GM21526 (cell line): ENCODE data around the gene SMYD5.

Experiments
- ATAC-seq: cut with Tn5 transposase; IDR thresholded peaks from one replicate; pipeline ENCODE4 v1.9.1; 2021; ENCODE audit warnings: moderate library complexity; ENCODE audit not compliant: unreplicated experiment, low FRiP score

Gene SMYD5

GRCh38 chr2:73235315-73236028 lies 21.4 kb downstream of the SMYD5 start:
- ATAC-seq, result no peak

- no peak for ATAC-seq
These were observed 23.1 kb downstream of the SMYD5 start for GRCh38 chr2:73237168-73237567.

GRCh38 chr2:73238149-73238548 lies 24.1 kb downstream of the SMYD5 start:
- ATAC-seq, result no peak

- ATAC-seq, result no peak
These were observed 24.9 kb downstream of the SMYD5 start for GRCh38 chr2:73238976-73239375.

- ATAC-seq, result no peak
These were observed 25.7 kb downstream of the SMYD5 start for GRCh38 chr2:73239776-73240175.

- ATAC-seq, result no peak
These were observed 30.0 kb downstream of the SMYD5 start for GRCh38 chr2:73243884-73244570.

- no peak for ATAC-seq
These were observed 30.5 kb downstream of the SMYD5 start for GRCh38 chr2:73244580-73244979.

- no peak for ATAC-seq
These were observed 32.8 kb downstream of the SMYD5 start for GRCh38 chr2:73246850-73247249.

- no peak for ATAC-seq
These were observed 35.6 kb downstream of the SMYD5 start for GRCh38 chr2:73249636-73250035.

GRCh38 chr2:73250872-73251846 lies 37.1 kb downstream of the SMYD5 start:
- no peak for ATAC-seq

- no peak for ATAC-seq
These were observed 38.4 kb downstream of the SMYD5 start for GRCh38 chr2:73252238-73253027.

- ATAC-seq, result no peak
These were observed 39.4 kb downstream of the SMYD5 start for GRCh38 chr2:73253400-73253799.

- ATAC-seq, result no peak
These were observed 39.9 kb downstream of the SMYD5 start for GRCh38 chr2:73253901-73254300.

- no peak for ATAC-seq
These were observed 40.4 kb downstream of the SMYD5 start for GRCh38 chr2:73254343-73255006.

GRCh38 chr2:73255007-73255644 lies 41.1 kb downstream of the SMYD5 start:
- no peak for ATAC-seq

GRCh38 chr2:73255907-73256617 lies 42.0 kb downstream of the SMYD5 start:
- no peak for ATAC-seq

- no peak for ATAC-seq
These were observed 42.5 kb downstream of the SMYD5 start for GRCh38 chr2:73256618-73256922.

- no peak for ATAC-seq
These were observed 43.0 kb downstream of the SMYD5 start for GRCh38 chr2:73257021-73257420.
